Suprapubic skin (tissue), 4 donors: ENCODE results near the gene SLC6A19. TPM values are rescaled to one million over a fixed set of nuclear protein-coding genes. Genes with fewer than 3 reads are reported as not detected.
A peak's percentile ranks its signal among the peaks of the same experiment; 100 is the strongest.

Experiments
- DNase-seq, 2 donors: peaks; one replicate each; pipeline ENCODE4 v3.0.0-alpha.2; 2019; ENCODE audit warnings: low spot score in 2 of 2
- H3K27ac ChIP-seq: fragments of 200-600 bp; sonication (generic); one replicate; pipeline ENCODE4 v1.5.1; 2019
- H3K27me3 ChIP-seq: fragments of 200-600 bp; sonication (generic); one replicate; pipeline ENCODE4 v1.5.1; 2019
- H3K36me3 ChIP-seq: fragments of 200-600 bp; sonication (generic); one replicate; pipeline ENCODE4 v1.5.1; 2019
- H3K4me1 ChIP-seq: fragments of 200-600 bp; sonication (generic); one replicate; pipeline ENCODE4 v1.5.1; 2019
- H3K4me3 ChIP-seq: fragments of 200-600 bp; sonication (generic); one replicate; pipeline ENCODE4 v1.5.1; 2019; ENCODE audit warnings: mild to moderate bottlenecking
- H3K9me3 ChIP-seq: fragments of 200-600 bp; sonication (generic); one replicate; pipeline ENCODE4 v1.5.1; 2019
- EP300 ChIP-seq: sonication (generic); formaldehyde crosslinking; IDR thresholded peaks from one replicate; pipeline ENCODE4 v1.6.1; 2017; ENCODE audit warnings: antibody characterized with exemption
- POLR2A ChIP-seq, 2 donors: fragments of 450-650 bp; IDR thresholded peaks; one replicate each; pipeline ENCODE4 v1.6.1; 2017; ENCODE audit warnings: antibody characterized with exemption in 2 of 2, mild to moderate bottlenecking in 2 of 2, moderate library complexity in 2 of 2
- POLR2AphosphoS5 ChIP-seq, 3 donors: sonication (generic); formaldehyde crosslinking; IDR thresholded peaks; one replicate each; pipeline ENCODE4 v1.6.1; 2017; ENCODE audit warnings: antibody characterized with exemption in 3 of 3
- WGBS: methylation state at CpG from one replicate; pipeline ENCODE4 v1.1.5; 2018; 5-methylcytosine and 5-hydroxymethylcytosine counted together
- total RNA-seq, 4 donors: library from RNA; depleted of rRNA; stranded (reverse); fragments of >200 nt; gene quantifications; one replicate each; pipeline ENCODE4 v1.1.0, GENCODE V29; 2016
- TF ChIP-seq, protein P1 (sequence below), 2 donors: fragments of 200-600 bp in 1 of 2; fragments of 450-650 bp in 1 of 2; sonication (generic) in 1 of 2; IDR thresholded peaks; one replicate each; pipeline ENCODE4 v1.5.1; 2016 to 2019; ENCODE audit warnings: antibody characterized with exemption in 2 of 2, mild to moderate bottlenecking in 1 of 2, moderate library complexity in 1 of 2

Gene SLC6A19
- total RNA-seq, 4 donors from 2014 or later: 0.23 TPM; not detected in 3

- Histone ChIP-seq H3K4me1 (peaks cover 25% of the 10 kb centered on the region), H3K9me3 (no peaks in the 10 kb centered on the region), H3K36me3 (no peaks in the 10 kb centered on the region), H3K27me3 (peaks cover 35% of the 10 kb centered on the region), H3K4me3 (no peak overlapping the region), H3K27ac (no peak overlapping the region)
- TF ChIP-seq, protein P1, sequence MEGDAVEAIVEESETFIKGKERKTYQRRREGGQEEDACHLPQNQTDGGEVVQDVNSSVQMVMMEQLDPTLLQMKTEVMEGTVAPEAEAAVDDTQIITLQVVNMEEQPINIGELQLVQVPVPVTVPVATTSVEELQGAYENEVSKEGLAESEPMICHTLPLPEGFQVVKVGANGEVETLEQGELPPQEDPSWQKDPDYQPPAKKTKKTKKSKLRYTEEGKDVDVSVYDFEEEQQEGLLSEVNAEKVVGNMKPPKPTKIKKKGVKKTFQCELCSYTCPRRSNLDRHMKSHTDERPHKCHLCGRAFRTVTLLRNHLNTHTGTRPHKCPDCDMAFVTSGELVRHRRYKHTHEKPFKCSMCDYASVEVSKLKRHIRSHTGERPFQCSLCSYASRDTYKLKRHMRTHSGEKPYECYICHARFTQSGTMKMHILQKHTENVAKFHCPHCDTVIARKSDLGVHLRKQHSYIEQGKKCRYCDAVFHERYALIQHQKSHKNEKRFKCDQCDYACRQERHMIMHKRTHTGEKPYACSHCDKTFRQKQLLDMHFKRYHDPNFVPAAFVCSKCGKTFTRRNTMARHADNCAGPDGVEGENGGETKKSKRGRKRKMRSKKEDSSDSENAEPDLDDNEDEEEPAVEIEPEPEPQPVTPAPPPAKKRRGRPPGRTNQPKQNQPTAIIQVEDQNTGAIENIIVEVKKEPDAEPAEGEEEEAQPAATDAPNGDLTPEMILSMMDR (IDR thresholded peaks at IDR 0.05): no peak
- TF ChIP-seq POLR2AphosphoS5 (IDR thresholded peaks at IDR 0.05) (no peak), POLR2A (IDR thresholded peaks at IDR 0.05) (no peak), EP300 (no peak)
- DNase-seq: no peak
- WGBS: 89% methylated on average over 4 of the region's 4 CpGs
Observed at GRCh38 chr5:1159774-1160406, 41.5 kb upstream of the SLC6A19 start.

DNA sequence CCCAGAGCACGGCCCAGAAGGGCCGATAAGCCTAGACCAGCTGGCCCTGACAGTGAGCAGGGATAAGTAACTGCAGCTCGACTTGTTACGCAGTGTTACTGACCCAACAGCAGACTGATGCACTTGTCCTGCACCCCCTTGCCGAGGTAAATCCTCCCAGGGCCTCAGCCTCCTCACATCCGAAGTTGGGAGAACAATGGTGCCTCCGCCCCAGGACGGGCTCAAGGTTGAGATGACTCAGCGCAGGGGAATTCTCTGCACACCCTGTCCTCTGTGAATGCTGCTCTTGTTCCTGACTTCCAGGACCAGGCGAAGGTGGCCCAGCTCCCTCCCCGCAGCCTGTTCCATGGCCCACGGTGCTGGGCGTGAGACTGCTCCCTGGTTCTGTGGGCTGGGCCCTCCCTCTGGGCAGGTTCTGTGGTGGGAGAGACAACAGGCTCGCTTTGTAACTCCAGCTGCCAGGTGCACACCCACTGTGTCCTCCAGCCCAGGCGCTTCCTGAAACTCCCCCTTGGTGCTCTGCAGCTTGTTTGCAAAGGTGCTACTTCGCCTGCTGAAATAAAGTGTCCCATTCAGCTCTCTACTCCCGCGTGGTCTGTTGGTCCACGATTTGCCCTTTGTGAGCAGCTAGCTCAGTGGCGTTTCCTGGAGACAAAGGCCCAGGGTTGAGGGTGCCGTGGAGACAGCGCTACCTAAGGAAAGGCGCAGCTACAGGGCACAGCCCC, 40.1 kb upstream of the SLC6A19 start:
- no peak for DNase-seq
- Histone ChIP-seq H3K27ac (peak overlapping the region; percentile 80), H3K27me3 (peaks cover 21% of the 10 kb centered on the region), H3K4me1 (peaks cover 12% of the 10 kb centered on the region), H3K4me3 (no peak overlapping the region), H3K9me3 (no peaks in the 10 kb centered on the region), H3K36me3 (no peaks in the 10 kb centered on the region)
- WGBS: 76% methylated on average over 15 of the region's 23 CpGs
- TF ChIP-seq POLR2AphosphoS5 (IDR thresholded peaks at IDR 0.05): peak in 1 of 3 donors; percentile 27
- no peak for TF ChIP-seq EP300
- TF ChIP-seq POLR2A (IDR thresholded peaks at IDR 0.05): no peak

- Histone ChIP-seq H3K27me3 (peaks cover 15% of the 10 kb centered on the region), H3K36me3 (no peaks in the 10 kb centered on the region), H3K4me1 (peaks cover 12% of the 10 kb centered on the region), H3K9me3 (no peaks in the 10 kb centered on the region), H3K27ac (peak overlapping the region; percentile 80), H3K4me3 (no peak overlapping the region)
- TF ChIP-seq POLR2A (IDR thresholded peaks at IDR 0.05): no peak
- TF ChIP-seq POLR2AphosphoS5 (IDR thresholded peaks at IDR 0.05): no peak
- TF ChIP-seq, protein P1 (IDR thresholded peaks at IDR 0.05): no peak
- TF ChIP-seq EP300: no peak
- WGBS: 49% methylated on average over 17 of the region's 19 CpGs
- no peak for DNase-seq
Observed at GRCh38 chr5:1161833-1162229, 39.6 kb upstream of the SLC6A19 start.

DNA sequence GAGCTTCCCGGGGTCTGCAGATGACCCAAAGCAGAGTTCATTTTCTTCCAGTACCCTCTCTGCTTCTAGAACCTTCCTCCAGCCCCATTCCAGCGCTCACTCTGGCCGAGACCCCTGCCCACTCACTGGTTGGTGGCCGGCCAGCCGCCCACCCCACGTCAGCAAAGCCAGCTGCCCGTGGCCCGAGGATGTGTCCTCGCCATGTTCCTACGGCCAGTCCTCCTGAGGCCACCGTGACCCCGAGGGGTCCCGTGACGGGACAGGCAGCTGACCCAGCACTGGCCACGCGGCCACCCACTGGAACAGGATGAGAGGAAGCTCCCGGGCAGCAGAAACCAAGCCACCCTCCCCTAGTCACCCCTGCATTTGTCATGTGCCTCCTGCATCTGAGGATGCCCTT, 39.1 kb upstream of the SLC6A19 start:
- TF ChIP-seq EP300 (no peak), POLR2AphosphoS5 (IDR thresholded peaks at IDR 0.05) (no peak), POLR2A (IDR thresholded peaks at IDR 0.05) (no peak)
- TF ChIP-seq, protein P1 (IDR thresholded peaks at IDR 0.05): no peak
- Histone ChIP-seq H3K9me3 (no peaks in the 10 kb centered on the region), H3K4me3 (no peak overlapping the region), H3K27ac (peak overlapping the region; percentile 80), H3K36me3 (no peaks in the 10 kb centered on the region), H3K4me1 (peaks cover 12% of the 10 kb centered on the region), H3K27me3 (peaks cover 14% of the 10 kb centered on the region)
- no peak for DNase-seq
- 80% methylated on average over 13 of the region's 17 CpGs for WGBS

GRCh38 chr5:1162751-1163150, 38.6 kb upstream of the SLC6A19 start:
- Histone ChIP-seq H3K27me3 (peaks cover 14% of the 10 kb centered on the region), H3K4me1 (peaks cover 16% of the 10 kb centered on the region), H3K9me3 (no peaks in the 10 kb centered on the region), H3K36me3 (no peaks in the 10 kb centered on the region), H3K27ac (no peak overlapping the region), H3K4me3 (no peak overlapping the region)
- WGBS: 63% methylated on average over 8 of the region's 8 CpGs
- TF ChIP-seq POLR2AphosphoS5 (IDR thresholded peaks at IDR 0.05) (no peak), POLR2A (IDR thresholded peaks at IDR 0.05) (no peak)
- TF ChIP-seq, protein P1 (IDR thresholded peaks at IDR 0.05): no peak
- no peak for DNase-seq
